ENCODE results near the gene RNF187.

DNA sequence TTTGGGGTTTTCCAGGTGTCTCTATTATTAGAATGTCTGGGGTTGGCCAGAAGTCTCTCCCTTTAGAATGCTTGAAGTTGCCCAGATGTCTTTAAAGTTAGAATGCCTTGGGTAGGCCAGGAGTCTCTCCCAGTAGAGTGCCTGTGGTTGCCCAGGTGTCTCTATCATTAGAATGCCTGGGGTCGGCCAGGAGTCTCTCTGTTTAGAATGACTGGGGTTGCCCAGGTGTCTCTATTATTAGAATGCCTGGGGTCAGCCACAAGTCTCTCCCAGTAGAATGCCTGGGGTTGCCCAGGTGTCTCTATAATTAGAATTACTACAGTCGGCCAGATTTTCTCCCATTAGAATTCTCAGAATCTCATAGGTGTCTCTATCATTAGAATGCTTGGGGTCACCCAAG is 55.2 kb downstream of the RNF187 start:
- no peak for TF ChIP-seq CTCF (conservative IDR thresholded peaks at IDR 0.05 in 1 of 2, IDR thresholded peaks at IDR 0.05 in 1 of 2; ENCODE audit: low read depth in 1 of 2, low read length in 2 of 2)
- TF ChIP-seq EZH2 (IDR thresholded peaks at IDR 0.05; ENCODE audit: low read length, missing control alignments): no peak

All from fibroblast of lung (primary cell).